Vagina (tissue), 2 donors: ENCODE measurements around the gene PMEPA1. TPM values are rescaled to one million over a fixed set of nuclear protein-coding genes. Genes with fewer than 3 reads are reported as not detected.
A peak's percentile ranks its signal among the peaks of the same experiment; 100 is the strongest.

Experiments used
- DNase-seq, 2 donors: peaks; one replicate each; pipeline ENCODE4 v3.0.0-alpha.2; 2017; ENCODE audit errors: extremely low spot score in 2 of 2
- H3K27ac ChIP-seq: fragments of 200-600 bp; sonication (generic); one replicate; pipeline ENCODE4 v1.5.1; 2019
- H3K27me3 ChIP-seq: fragments of 200-600 bp; sonication (generic); one replicate; pipeline ENCODE4 v1.5.1; 2019
- H3K36me3 ChIP-seq, 2 donors: fragments of 200-600 bp; sonication (generic); one replicate each; pipeline ENCODE4 v1.5.1; 2017 to 2019
- H3K4me1 ChIP-seq: fragments of 200-600 bp; sonication (generic); one replicate; pipeline ENCODE4 v1.5.1; 2019
- H3K4me3 ChIP-seq, 2 donors: fragments of 200-600 bp; sonication (generic); 1 replicate in 1 of 2; 2 replicates in 1 of 2; pipeline ENCODE4 v1.5.1; 2016 to 2019
- H3K9me3 ChIP-seq: fragments of 200-600 bp; sonication (generic); one replicate; pipeline ENCODE4 v1.5.1; 2019
- POLR2A ChIP-seq, 2 donors: fragments of 450-650 bp; IDR thresholded peaks; one replicate each; pipeline ENCODE4 v1.6.1; 2017; ENCODE audit warnings: antibody characterized with exemption in 2 of 2, mild to moderate bottlenecking in 2 of 2, moderate library complexity in 2 of 2
- POLR2AphosphoS5 ChIP-seq, 2 donors: sonication (generic); formaldehyde crosslinking; IDR thresholded peaks; one replicate each; pipeline ENCODE4 v1.9.0; 2017; ENCODE audit warnings: antibody characterized with exemption in 2 of 2, mild to moderate bottlenecking in 2 of 2, low read depth in 1 of 2; ENCODE audit not compliant: insufficient read depth in 1 of 2
- intact Hi-C: fragments of 100-400 bp; cut with DNase I; formaldehyde crosslinking; loops from one replicate; pipeline ENCODE4 v1.15.1; 2023
- total RNA-seq: library from RNA; depleted of rRNA; stranded (reverse); fragments of >200 nt; gene quantifications from one replicate; pipeline ENCODE4 v1.2.3, GENCODE V29; 2016
- TF ChIP-seq, protein P1 (sequence below), 3 experiments: fragments of 450-650 bp in 2 of 3; fragments of 200-600 bp in 1 of 3; sonication (generic) in 1 of 3; IDR thresholded peaks; one replicate each; pipeline ENCODE4 v1.5.1; 2017 to 2019; ENCODE audit warnings: antibody characterized with exemption in 3 of 3, mild to moderate bottlenecking in 2 of 3, moderate library complexity in 2 of 3

Gene PMEPA1
- total RNA-seq, 1 donor from 2014 or later, result 11.3 TPM

GRCh38 chr20:57663681-57664451 lies 45.9 kb downstream of the PMEPA1 start:
- Histone ChIP-seq H3K9me3 (no peaks in the 10 kb centered on the region), H3K4me1 (peaks cover 67% of the 10 kb centered on the region), H3K4me3 (no peak overlapping the region), H3K27ac (peak overlapping the region; percentile 54), H3K27me3 (no peaks in the 10 kb centered on the region), H3K36me3 (no peaks in the 10 kb centered on the region)
- intact Hi-C loops, result no loop called here
- DNase-seq, result no peak
- TF ChIP-seq POLR2A (IDR thresholded peaks at IDR 0.05) (no peak), POLR2AphosphoS5 (IDR thresholded peaks at IDR 0.05; ENCODE audit: insufficient read depth in 1 of 2, low read depth in 1 of 2) (no peak)
- TF ChIP-seq, protein P1, sequence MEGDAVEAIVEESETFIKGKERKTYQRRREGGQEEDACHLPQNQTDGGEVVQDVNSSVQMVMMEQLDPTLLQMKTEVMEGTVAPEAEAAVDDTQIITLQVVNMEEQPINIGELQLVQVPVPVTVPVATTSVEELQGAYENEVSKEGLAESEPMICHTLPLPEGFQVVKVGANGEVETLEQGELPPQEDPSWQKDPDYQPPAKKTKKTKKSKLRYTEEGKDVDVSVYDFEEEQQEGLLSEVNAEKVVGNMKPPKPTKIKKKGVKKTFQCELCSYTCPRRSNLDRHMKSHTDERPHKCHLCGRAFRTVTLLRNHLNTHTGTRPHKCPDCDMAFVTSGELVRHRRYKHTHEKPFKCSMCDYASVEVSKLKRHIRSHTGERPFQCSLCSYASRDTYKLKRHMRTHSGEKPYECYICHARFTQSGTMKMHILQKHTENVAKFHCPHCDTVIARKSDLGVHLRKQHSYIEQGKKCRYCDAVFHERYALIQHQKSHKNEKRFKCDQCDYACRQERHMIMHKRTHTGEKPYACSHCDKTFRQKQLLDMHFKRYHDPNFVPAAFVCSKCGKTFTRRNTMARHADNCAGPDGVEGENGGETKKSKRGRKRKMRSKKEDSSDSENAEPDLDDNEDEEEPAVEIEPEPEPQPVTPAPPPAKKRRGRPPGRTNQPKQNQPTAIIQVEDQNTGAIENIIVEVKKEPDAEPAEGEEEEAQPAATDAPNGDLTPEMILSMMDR (IDR thresholded peaks at IDR 0.05), result no peak

DNA sequence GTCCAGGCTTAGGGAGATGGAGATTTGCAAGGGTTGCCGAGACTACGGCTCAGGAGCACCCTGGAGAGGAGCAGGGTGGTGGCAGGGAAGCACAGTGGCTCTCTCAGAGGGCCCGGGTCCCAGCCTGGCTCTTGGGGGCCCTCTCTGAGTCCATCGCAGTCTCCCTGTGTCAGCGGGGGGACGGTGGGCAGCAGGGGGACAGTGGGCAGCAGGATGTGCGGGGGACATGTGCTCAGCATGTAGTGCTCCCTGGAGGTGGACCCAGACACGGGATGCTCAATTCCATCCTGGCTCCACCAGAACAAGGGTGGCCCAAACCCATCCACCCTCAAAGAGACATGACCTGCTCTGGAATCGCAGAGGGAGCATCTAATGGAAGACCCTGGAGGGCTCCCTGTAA lies 46.6 kb downstream of the PMEPA1 start:
- intact Hi-C loops, result no loop called here
- Histone ChIP-seq H3K9me3 (no peaks in the 10 kb centered on the region), H3K4me1 (peaks cover 66% of the 10 kb centered on the region), H3K4me3 (no peak overlapping the region), H3K27me3 (no peaks in the 10 kb centered on the region), H3K36me3 (no peaks in the 10 kb centered on the region), H3K27ac (peak overlapping the region; percentile 54)
- TF ChIP-seq, protein P1 (IDR thresholded peaks at IDR 0.05), result no peak
- TF ChIP-seq POLR2A (IDR thresholded peaks at IDR 0.05) (no peak), POLR2AphosphoS5 (IDR thresholded peaks at IDR 0.05; ENCODE audit: insufficient read depth in 1 of 2, low read depth in 1 of 2) (no peak)
- DNase-seq, result no peak

DNA sequence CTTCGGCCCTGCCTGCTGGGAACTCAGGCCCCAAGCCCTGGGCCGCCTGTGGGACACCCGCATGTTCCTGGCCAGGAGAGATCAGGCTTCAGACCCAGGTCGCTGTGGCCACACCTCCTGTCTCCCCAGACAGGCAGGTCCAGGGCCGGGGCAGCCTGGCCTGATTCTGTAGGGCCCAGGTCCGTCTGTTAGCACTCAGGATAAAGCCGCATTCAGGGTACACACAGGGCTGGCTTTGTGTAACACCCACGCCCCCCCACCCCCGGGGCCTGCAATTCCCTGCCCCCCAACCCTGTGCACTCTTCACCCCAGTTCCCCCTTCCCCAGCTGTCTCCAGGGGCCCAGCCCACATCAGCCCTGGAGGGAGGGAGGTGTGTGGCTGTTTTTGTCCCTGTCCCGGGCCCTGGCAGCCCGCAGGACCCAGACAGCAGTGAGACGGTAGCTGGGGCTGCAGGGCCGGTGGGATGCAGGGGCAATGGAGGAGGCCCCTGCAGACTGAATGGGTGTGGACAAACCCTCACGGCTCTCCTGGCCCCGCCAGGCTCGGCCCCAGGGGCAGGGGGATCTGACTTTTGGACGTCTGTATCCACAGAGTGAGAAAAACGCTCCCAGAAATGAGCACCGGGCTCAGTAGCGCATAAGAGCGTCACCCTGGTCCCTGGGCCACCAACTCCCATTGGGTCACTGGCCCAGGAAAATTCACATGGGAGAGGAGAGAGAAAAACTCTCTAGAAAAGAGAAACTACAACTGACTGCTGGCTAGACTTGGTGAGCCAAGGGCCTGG lies 47.2 kb downstream of the PMEPA1 start:
- intact Hi-C loops, result no loop called here

DNA sequence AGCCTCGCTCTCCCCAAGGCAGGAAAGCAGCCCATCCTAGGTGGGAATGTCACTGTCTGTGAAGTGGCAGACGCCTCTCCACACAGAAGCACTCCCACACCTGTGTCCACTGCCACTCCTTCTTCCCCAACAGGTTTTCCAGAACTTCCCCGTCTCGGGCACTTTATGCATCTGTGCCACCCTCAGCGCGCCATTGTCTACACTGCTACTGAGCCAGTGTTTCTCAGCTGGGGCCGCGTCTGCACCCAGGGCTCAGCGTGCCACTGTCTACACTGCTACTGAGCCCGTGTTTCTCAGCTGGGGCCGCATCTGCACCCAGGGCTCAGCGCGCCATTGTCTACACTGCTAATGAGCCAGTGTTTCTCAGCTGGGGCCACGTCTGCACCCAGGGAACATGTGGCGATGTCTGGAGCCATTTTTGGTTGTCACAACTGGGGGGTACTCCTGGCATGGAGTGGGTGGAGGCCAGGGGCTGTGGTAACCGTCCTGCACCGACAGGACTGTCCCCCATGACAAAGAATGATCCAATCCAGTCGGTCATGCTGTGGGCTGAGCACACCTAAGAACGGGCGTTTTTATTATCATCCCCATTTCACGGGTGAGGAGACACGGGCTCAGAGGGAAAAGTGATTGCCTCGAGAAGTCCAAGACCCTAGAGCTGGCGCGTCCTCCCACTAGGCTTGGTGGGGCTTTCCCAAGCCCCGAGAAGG lies 47.9 kb downstream of the PMEPA1 start:
- no peaks in the 10 kb centered on the region for H3K9me3 ChIP-seq
- intact Hi-C loops, result no loop called here
- H3K4me3 ChIP-seq, result no peak overlapping the region
- peaks cover 66% of the 10 kb centered on the region for H3K4me1 ChIP-seq
- no peaks in the 10 kb centered on the region for H3K36me3 ChIP-seq
- no peak for DNase-seq
- TF ChIP-seq POLR2A (IDR thresholded peaks at IDR 0.05), result no peak
- no peak for TF ChIP-seq POLR2AphosphoS5 (IDR thresholded peaks at IDR 0.05; ENCODE audit: insufficient read depth in 1 of 2, low read depth in 1 of 2)
- TF ChIP-seq, protein P1 (IDR thresholded peaks at IDR 0.05), result no peak
- H3K27me3 ChIP-seq, result no peaks in the 10 kb centered on the region
- H3K27ac ChIP-seq, result peak overlapping the region; percentile 58

More for the DNA sequence above, 47.2 kb downstream of the PMEPA1 start:
- H3K36me3 ChIP-seq, result no peaks in the 10 kb centered on the region
- H3K4me1 ChIP-seq, result peaks cover 66% of the 10 kb centered on the region
- TF ChIP-seq, protein P1 (IDR thresholded peaks at IDR 0.05), result no peak
- no peak for TF ChIP-seq POLR2AphosphoS5 (IDR thresholded peaks at IDR 0.05; ENCODE audit: insufficient read depth in 1 of 2, low read depth in 1 of 2)
- no peak for TF ChIP-seq POLR2A (IDR thresholded peaks at IDR 0.05)
- DNase-seq, result no peak
- no peak overlapping the region for H3K4me3 ChIP-seq
- H3K27me3 ChIP-seq, result no peaks in the 10 kb centered on the region
- H3K9me3 ChIP-seq, result no peaks in the 10 kb centered on the region
- peak overlapping the region; percentile 58 for H3K27ac ChIP-seq
